GM13977 (cell line): ENCODE data around the gene PGP.
"Not testable (repeated sequence)": the region's sequence is repeated elsewhere in the genome, so short reads cannot be mapped to it uniquely, and the experiment has no call there.

Experiments
- DNase-seq: peaks from one replicate; pipeline ENCODE4 v3.0.0; 2012; ENCODE audit warnings: low spot score
- in situ Hi-C: fragments of 300-500 bp; cut with MboI; formaldehyde crosslinking; loops from one replicate; pipeline ENCODE4 v1.12.0; 2022; ENCODE audit warnings: low sequenced_read_pairs, low pct_unique_long_range_greater_than_20kb, mixed read lengths, inconsistent platforms; ENCODE audit not compliant: unreplicated experiment
- TF ChIP-seq, protein P1 (sequence below): IDR thresholded peaks from 2 replicates; pipeline ENCODE4 v1.5.1; 2012; ENCODE audit warnings: mild to moderate bottlenecking, control low read depth; ENCODE audit not compliant: insufficient read depth; ENCODE audit errors: extremely low read depth, missing control alignments

Gene PGP

DNA sequence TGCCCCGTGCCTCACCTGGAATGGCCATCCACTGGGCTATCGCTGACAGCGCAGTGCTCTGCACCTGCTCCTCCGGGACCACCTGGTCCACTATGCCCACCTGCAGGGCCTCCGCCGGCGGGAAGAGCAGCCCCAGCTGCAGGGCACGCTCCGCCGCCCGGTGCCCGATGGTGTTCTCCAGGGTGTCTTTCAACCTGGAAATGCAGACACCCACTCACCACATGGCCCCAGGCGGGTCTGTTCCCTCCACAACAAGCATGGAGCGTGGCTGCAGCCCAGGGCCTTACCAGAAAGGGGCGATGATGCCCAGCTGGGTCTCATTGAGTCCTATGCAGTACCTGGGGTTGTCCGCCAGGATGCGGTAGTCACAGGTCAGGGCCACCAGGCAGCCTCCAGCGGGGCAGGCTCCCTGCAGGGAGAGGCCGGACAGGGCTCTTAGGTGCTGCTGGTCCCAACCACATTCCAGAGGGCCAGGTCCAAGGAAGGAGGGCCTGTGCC lies 28.4 kb upstream of the PGP start:
- TF ChIP-seq, protein P1, sequence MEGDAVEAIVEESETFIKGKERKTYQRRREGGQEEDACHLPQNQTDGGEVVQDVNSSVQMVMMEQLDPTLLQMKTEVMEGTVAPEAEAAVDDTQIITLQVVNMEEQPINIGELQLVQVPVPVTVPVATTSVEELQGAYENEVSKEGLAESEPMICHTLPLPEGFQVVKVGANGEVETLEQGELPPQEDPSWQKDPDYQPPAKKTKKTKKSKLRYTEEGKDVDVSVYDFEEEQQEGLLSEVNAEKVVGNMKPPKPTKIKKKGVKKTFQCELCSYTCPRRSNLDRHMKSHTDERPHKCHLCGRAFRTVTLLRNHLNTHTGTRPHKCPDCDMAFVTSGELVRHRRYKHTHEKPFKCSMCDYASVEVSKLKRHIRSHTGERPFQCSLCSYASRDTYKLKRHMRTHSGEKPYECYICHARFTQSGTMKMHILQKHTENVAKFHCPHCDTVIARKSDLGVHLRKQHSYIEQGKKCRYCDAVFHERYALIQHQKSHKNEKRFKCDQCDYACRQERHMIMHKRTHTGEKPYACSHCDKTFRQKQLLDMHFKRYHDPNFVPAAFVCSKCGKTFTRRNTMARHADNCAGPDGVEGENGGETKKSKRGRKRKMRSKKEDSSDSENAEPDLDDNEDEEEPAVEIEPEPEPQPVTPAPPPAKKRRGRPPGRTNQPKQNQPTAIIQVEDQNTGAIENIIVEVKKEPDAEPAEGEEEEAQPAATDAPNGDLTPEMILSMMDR: no peak
- in situ Hi-C loops: no loop called here

DNA sequence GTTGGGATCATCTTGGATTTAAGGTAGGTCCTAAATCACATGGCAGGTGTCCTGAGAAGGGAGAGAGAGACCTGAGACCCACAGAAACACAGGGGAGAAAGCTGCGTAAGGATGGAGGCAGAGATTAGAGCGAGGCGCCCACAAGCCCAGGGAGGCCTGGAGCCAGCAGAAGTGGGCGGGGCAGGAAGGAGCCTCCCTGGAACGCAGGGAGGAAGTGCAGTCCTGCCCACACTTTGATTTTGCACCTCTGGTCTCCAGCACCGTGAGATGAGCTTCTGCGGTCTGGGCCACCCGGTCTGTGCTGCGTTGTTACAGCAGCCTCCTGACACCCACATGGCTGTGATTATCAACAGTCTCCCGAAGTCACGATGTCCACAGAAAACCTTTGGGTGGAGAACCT lies 28.0 kb upstream of the PGP start:
- in situ Hi-C loops: no loop called here
- TF ChIP-seq, protein P1: no peak
- DNase-seq: no peak

More for the DNA sequence above, 28.4 kb upstream of the PGP start:
- DNase-seq: no peak

DNA sequence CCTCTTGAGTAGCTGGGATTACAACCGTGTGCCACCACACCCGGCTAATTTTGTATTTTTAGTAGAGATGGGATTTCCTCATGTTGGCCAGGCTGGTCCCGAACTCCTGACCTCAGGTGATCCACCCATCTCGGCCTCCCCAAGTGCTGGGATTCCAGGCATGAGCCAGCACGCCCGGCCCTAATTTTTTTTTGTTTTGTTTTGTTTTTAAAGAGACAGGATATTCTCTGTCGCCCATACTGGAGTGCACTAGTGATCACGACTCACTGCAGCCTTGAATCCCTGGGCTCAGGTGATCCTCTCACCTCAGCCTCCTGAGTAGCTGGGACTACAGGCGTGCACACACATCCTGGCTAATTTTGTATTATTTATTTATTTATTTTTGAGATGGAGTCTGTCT lies 25.7 kb upstream of the PGP start:
- in situ Hi-C loops, DNase-seq: not testable (repeated sequence)

DNA sequence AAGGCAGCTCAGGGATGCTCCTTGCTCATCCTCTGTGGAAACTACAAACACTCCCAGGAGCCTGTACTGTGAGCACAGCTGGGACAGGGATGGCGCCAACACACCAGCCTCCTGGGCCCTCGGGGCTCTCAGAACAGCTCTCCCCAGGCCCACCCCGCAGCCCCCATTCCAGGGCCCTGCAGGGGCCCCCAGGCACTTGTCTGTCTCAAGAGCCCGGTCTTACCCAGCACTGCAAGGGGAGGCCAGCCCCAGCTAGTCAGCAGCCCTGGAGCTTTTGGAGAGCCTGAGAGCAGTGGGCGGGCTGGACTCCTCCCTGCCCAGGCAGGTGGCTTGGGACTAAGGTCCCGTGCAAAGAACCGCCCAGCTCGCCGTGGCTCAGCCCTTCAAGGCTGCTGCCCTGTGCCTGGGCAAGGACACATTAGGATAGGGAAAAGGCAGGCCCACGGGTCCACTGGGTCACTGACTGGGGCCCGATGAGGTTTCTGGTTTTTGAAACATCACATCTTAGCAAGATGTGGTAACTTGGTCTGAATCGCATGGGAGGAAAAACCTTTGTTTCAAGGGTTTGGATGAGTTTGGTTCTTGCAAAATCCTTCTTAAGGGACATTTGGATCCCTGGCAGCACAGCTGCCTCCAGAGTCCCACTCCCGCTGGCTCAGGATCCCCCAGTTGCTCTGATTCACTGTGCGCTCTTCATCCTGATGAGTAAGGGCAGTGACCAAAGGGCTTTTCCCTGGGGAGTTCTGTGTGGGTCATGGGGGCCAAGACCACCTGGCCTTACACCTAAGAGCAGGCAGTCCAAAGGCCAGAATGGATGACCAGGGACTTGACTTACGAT lies 24.4 kb upstream of the PGP start:
- TF ChIP-seq, protein P1: no peak
- DNase-seq: no peak
- in situ Hi-C loops: no loop called here

DNA sequence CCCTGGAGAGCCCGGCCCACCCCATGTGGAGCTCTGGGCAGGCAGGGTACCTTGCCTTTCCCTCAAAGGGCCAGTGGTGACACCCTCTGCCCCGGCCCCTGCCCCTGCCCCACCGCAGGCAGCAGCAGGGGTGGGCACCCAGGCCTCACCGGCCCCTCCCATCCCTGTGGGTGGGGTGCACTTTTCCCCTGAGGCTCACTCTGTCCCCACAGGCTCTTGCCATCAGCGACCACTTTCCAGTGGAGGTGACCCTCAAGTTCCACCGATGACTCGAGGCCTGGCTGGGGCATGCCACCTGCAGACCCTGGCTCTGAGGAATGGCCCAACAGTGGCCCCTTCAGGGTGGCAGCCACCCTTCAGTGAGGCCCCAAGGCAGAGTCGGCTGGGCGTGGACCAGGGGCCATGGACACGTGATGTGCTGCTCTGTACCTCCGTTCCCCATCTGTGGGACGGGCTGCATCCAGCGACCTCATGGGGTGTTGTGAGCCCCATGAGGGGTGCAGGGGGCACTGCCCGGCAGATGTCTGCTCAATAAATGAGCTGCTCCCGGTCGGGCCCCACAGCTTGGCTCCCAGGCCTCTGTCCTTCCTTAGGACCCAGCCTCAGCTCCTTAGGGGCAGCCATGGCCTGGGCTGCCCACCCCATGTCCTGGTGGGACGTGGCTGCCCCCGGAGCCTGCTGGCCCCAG lies 23.7 kb upstream of the PGP start:
- in situ Hi-C loops: no loop called here
- TF ChIP-seq, protein P1: no peak
- no peak for DNase-seq

DNA sequence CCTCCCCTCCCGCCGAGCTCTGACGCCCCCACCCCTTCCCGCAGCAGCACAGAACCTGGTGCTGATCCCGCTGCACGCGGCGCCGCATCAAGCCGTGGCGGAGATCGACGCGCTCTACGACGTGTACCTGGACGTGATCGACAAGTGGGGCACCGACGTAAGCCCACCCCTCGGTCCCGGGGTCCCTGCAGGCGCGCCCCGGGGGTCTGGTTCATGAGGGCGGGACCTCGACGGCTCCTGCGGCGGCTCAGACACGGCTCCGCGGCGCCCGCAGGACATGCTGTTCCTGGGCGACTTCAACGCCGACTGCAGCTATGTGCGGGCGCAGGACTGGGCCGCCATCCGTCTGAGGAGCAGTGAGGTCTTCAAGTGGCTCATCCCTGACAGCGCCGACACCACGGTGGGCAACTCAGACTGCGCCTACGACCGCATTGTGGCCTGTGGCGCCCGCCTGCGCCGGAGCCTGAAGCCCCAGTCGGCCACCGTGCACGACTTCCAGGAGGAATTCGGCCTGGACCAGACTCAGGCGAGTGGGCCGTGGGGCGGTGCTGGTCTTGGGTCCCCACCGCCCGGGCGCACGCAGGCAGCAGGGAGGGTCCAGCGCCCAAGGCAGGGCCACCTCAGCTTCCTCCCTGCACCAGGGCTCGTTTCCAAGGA lies 23.0 kb upstream of the PGP start:
- no peak for DNase-seq
- TF ChIP-seq, protein P1: no peak
- in situ Hi-C loops: no loop called here
